Esophagus muscularis mucosa (tissue), 4 donors: ENCODE results near the gene KCNAB1. TPM values are rescaled to one million over a fixed set of nuclear protein-coding genes. Genes with fewer than 3 reads are reported as not detected.
A peak's percentile ranks its signal among the peaks of the same experiment; 100 is the strongest.

ENCODE experiments used
- DNase-seq: peaks from one replicate; pipeline ENCODE4 v3.0.0-alpha.2; 2017; ENCODE audit errors: extremely low spot score
- H3K27ac ChIP-seq, 4 donors: fragments of 200-600 bp; sonication (generic); replicated peaks in 1 of 4; 1 replicate in 3 of 4; 2 replicates in 1 of 4; pipeline ENCODE4 v1.5.1; 2016 to 2019; ENCODE audit warnings: mild to moderate bottlenecking in 1 of 4
- H3K27me3 ChIP-seq, 4 donors: fragments of 200-600 bp; sonication (generic); one replicate each; pipeline versions ENCODE4 v1.5.1 to v1.6.0; 2016 to 2019
- H3K36me3 ChIP-seq, 4 donors: fragments of 200-600 bp; sonication (generic); one replicate each; pipeline ENCODE4 v1.5.1; 2016 to 2019
- H3K4me1 ChIP-seq, 4 donors: fragments of 200-600 bp; sonication (generic); one replicate each; pipeline ENCODE4 v1.5.1; 2016 to 2019
- H3K4me3 ChIP-seq, 4 donors: fragments of 200-600 bp; sonication (generic); 1 replicate in 2 of 4; 2 replicates in 2 of 4; pipeline ENCODE4 v1.5.1; 2016 to 2019; ENCODE audit warnings: mild to moderate bottlenecking in 4 of 4, moderate library complexity in 1 of 4
- H3K9me3 ChIP-seq, 4 donors: fragments of 200-600 bp; sonication (generic); 1 replicate in 3 of 4; 2 replicates in 1 of 4; pipeline ENCODE4 v1.5.1; 2016 to 2019
- CTCF ChIP-seq, 3 experiments: fragments of 200-600 bp in 2 of 3; fragments of 450-650 bp in 1 of 3; sonication (generic) in 2 of 3; IDR thresholded peaks; one replicate each; pipeline ENCODE4 v1.5.1; 2017 to 2019; ENCODE audit warnings: antibody characterized with exemption in 3 of 3, mild to moderate bottlenecking in 2 of 3, moderate library complexity in 1 of 3
- EP300 ChIP-seq: sonication (generic); formaldehyde crosslinking; IDR thresholded peaks from one replicate; pipeline ENCODE4 v1.6.1; 2017; ENCODE audit warnings: antibody characterized with exemption
- POLR2A ChIP-seq: fragments of 450-650 bp; IDR thresholded peaks from one replicate; pipeline ENCODE4 v1.6.1; 2017; ENCODE audit warnings: antibody characterized with exemption, moderate library complexity, mild to moderate bottlenecking, low read depth
- POLR2AphosphoS5 ChIP-seq, 2 donors: sonication (generic); formaldehyde crosslinking; IDR thresholded peaks; one replicate each; pipeline ENCODE4 v1.6.1; 2017; ENCODE audit warnings: antibody characterized with exemption in 2 of 2
- WGBS: methylation state at CpG from one replicate; pipeline ENCODE4 v1.1.5; 2018; 5-methylcytosine and 5-hydroxymethylcytosine counted together
- intact Hi-C: fragments of 100-400 bp; cut with DNase I; formaldehyde crosslinking; loops from one replicate; pipeline ENCODE4 v1.15.1; 2023
- total RNA-seq, 4 donors: library from RNA; depleted of rRNA; stranded (reverse); fragments of >200 nt; gene quantifications; one replicate each; pipeline versions ENCODE4 v1.1.0 to v1.2.1, GENCODE V29; 2016

Gene KCNAB1
- total RNA-seq, 4 donors from 2014 or later: 0.83 to 5.9 (median 2.3) TPM

GRCh38 chr3:156300371-156300770, 180.0 kb downstream of the KCNAB1 start:
- no peak for DNase-seq
- Histone ChIP-seq H3K27me3 (no peaks in the 10 kb centered on the region), H3K36me3 (no peaks in the 10 kb centered on the region), H3K4me1 (peaks cover 0 to 26% (median 19%) of the 10 kb centered on the region in 4 donors), H3K4me3 (no peak overlapping the region), H3K27ac (no peak overlapping the region), H3K9me3 (no peaks in the 10 kb centered on the region)
- intact Hi-C loops: loop anchor here (10.0 kb wide), 1 partner anchor 136 kb away; no protein-coding TSS in a partner anchor
- 92% methylated on average over 3 of the region's 3 CpGs for WGBS
- TF ChIP-seq POLR2AphosphoS5 (IDR thresholded peaks at IDR 0.05) (no peak), EP300 (no peak), POLR2A (no peak), CTCF (IDR thresholded peaks at IDR 0.05) (no peak)

DNA sequence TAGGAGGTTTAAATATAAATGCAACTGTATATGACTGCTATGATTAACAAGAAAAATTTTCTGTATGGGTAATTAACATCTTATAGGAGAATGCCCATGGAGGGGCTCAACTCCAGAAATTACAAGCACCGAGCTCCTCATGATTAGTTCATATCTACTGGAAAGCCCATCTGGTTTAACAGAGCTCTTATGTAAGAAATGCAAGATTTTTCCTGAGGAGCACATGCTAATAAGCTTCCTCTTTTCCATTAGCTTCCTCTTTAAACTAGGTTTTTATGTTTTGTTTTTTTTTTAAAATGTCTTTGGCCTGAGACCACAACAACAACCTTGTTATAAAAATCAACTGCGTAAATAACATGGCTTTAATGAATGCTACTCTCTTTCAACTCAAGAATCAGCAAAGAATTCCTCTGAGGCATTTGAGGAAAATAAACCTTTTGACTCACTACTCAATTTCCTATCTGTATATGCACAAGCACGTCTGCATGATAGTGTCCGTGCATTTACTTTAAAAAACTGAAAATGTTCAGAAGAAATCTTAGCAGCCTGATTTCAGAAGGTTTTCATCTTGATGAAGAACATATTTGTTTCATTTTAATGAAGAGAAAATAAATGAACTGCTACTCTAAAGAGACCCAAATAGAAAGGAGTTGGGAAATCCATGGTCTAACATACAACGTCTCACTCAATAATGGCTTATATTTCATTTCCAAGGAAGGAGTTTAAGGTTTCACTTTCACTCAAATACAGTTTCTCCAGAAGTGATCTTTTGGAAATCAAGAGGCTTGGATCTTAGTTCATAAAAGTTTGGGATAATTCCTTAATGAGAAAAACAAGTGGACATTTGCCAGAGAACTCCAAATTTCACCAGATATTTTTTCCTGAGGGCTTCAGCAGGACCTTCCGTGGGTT, 180.8 kb downstream of the KCNAB1 start:
- H3K27me3 ChIP-seq: no peaks in the 10 kb centered on the region
- intact Hi-C loops: loop anchor here (10.0 kb wide), 1 partner anchor 136 kb away; no protein-coding TSS in a partner anchor
- no peak overlapping the region for H3K27ac ChIP-seq
- peak overlapping the region in 1 of 4 donors; percentile 11 for H3K4me3 ChIP-seq
- no peak for TF ChIP-seq POLR2A
- no peak for TF ChIP-seq EP300
- TF ChIP-seq CTCF (IDR thresholded peaks at IDR 0.05): no peak
- no peak for TF ChIP-seq POLR2AphosphoS5 (IDR thresholded peaks at IDR 0.05)
- no peaks in the 10 kb centered on the region for H3K9me3 ChIP-seq
- 51% methylated on average over 6 of the region's 6 CpGs for WGBS
- H3K36me3 ChIP-seq: no peaks in the 10 kb centered on the region
- peaks cover 0 to 26% (median 19%) of the 10 kb centered on the region in 4 donors for H3K4me1 ChIP-seq
- no peak for DNase-seq

GRCh38 chr3:156303001-156303707, 182.8 kb downstream of the KCNAB1 start:
- TF ChIP-seq POLR2A (no peak), POLR2AphosphoS5 (IDR thresholded peaks at IDR 0.05) (no peak), CTCF (IDR thresholded peaks at IDR 0.05) (no peak), EP300 (no peak)
- WGBS: 78% methylated on average over 1 of the region's 1 CpG
- Histone ChIP-seq H3K9me3 (no peaks in the 10 kb centered on the region), H3K36me3 (no peaks in the 10 kb centered on the region), H3K27me3 (no peaks in the 10 kb centered on the region), H3K27ac (no peak overlapping the region), H3K4me3 (no peak overlapping the region), H3K4me1 (peaks cover 0 to 35% (median 28%) of the 10 kb centered on the region in 4 donors)
- intact Hi-C loops: loop anchor here (10.0 kb wide), 1 partner anchor 138 kb away; no protein-coding TSS in a partner anchor
- DNase-seq: no peak

DNA sequence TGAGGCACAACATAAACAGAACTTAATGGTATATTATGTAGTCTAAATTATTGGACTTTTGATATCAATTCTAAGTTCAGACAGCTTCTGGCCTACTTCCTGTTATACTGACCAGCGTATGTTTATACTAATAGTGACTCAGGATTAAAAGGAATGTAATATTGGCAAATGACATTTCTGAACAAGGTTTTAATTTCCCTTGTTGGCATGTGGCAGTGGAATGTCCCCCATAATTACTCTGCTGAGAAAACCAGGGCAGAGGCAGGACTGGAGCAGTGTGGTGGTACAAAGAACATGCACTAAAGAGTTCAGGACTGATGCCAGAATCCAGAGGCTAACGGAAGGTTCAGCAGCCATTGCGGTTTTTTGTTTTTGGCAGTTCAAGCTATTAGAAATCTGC, 184.0 kb downstream of the KCNAB1 start:
- Histone ChIP-seq H3K27ac (no peak overlapping the region), H3K4me1 (peaks cover 0 to 37% (median 31%) of the 10 kb centered on the region in 4 donors), H3K9me3 (no peaks in the 10 kb centered on the region), H3K27me3 (no peaks in the 10 kb centered on the region), H3K36me3 (no peaks in the 10 kb centered on the region), H3K4me3 (no peak overlapping the region)
- intact Hi-C loops: loop anchor here (10.0 kb wide), 1 partner anchor 140 kb away; no protein-coding TSS in a partner anchor
- TF ChIP-seq POLR2AphosphoS5 (IDR thresholded peaks at IDR 0.05): no peak
- no peak for TF ChIP-seq CTCF (IDR thresholded peaks at IDR 0.05)
- no peak for TF ChIP-seq POLR2A
- no peak for TF ChIP-seq EP300
- no peak for DNase-seq
- 41% methylated on average over 3 of the region's 3 CpGs for WGBS
